Activated naive CD8-positive, alpha-beta T cell treated with anti-CD3 and anti-CD28 coated beads, Interleukin-2, amount 10 ng/mL, durations not matched to agents 7 days and 5 days (primary cell): ENCODE data around the gene CAPNS1. TPM values are rescaled to one million over a fixed set of nuclear protein-coding genes. Genes with fewer than 3 reads are reported as not detected.

Source experiments
- ATAC-seq: fragments of 150-1000 bp; cut with Tn5 transposase; one replicate; pipeline ENCODE4 v1.10.0; 2021; ENCODE audit warnings: low read depth, moderate library complexity
- POLR2A ChIA-PET: fragments of 350-600 bp; sonication (Branson Sonifier 250); formaldehyde crosslinking; loops from one replicate; lab custom pipeline; 2021; ENCODE audit warnings: antibody characterized with exemption; lab: Charles Lee
- DNase-seq: peaks from one replicate; pipeline ENCODE4 v3.0.0; 2021
- H3K27ac Mint-ChIP-seq: one replicate; pipeline ENCODE4 v1.8.0; 2022; ENCODE audit warnings: mild to moderate bottlenecking, mixed read lengths
- H3K27me3 Mint-ChIP-seq: one replicate; pipeline ENCODE4 v1.8.0; 2022; ENCODE audit warnings: mild to moderate bottlenecking, moderate library complexity, mixed read lengths
- H3K36me3 Mint-ChIP-seq: one replicate; pipeline ENCODE4 v1.8.0; 2021; ENCODE audit warnings: mild to moderate bottlenecking, mixed read lengths
- H3K4me1 Mint-ChIP-seq: one replicate; pipeline ENCODE4 v1.8.0; 2021; ENCODE audit warnings: mixed read lengths
- H3K4me3 Mint-ChIP-seq: one replicate; pipeline ENCODE4 v1.8.0; 2022; ENCODE audit warnings: mild to moderate bottlenecking, moderate library complexity, mixed read lengths
- H3K9me3 Mint-ChIP-seq: one replicate; pipeline ENCODE4 v1.8.0; 2021; ENCODE audit warnings: mixed read lengths
- total RNA-seq, 2 experiments: library from RNA; stranded (reverse); gene quantifications; one replicate each; pipeline ENCODE4 v1.2.3, GENCODE V29; 2021

Gene CAPNS1
- total RNA-seq, 2 experiments from 2014 or later, result 400 to 405 TPM

DNA sequence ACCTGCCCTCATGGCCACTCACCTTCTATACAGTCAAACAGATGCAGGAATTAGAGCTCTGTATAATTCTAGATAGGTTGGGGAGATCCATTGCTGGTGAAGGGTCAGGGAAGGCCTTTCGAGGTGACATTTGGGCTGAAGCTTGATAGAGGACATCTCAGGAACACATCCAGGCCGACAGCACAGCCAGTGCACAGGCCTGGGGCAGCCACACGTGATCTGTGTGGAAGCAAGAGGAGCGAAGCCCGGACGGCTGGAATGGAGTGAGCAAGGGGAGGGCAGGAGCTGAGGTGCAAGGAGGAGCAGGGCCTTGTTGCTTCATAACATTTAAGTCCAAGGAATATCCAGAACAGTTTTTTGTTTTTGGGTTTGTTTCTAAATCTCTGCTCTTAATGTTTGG lies 33.4 kb upstream of the CAPNS1 start:
- no peaks in the 10 kb centered on the region for H3K4me1 Mint-ChIP-seq
- H3K9me3 Mint-ChIP-seq, result no peaks in the 10 kb centered on the region
- no peak overlapping the region for H3K27ac Mint-ChIP-seq
- DNase-seq, result no peak
- no peak for ATAC-seq
- no peaks in the 10 kb centered on the region for H3K27me3 Mint-ChIP-seq
- H3K4me3 Mint-ChIP-seq, result no peak overlapping the region
- peaks cover 10% of the 10 kb centered on the region for H3K36me3 Mint-ChIP-seq
- POLR2A ChIA-PET, result interaction anchor here (0.8 to 1.6 kb wide), 2 partner anchors 13 to 21 kb away, joined by 5 read pairs; no protein-coding TSS in a partner anchor

DNA sequence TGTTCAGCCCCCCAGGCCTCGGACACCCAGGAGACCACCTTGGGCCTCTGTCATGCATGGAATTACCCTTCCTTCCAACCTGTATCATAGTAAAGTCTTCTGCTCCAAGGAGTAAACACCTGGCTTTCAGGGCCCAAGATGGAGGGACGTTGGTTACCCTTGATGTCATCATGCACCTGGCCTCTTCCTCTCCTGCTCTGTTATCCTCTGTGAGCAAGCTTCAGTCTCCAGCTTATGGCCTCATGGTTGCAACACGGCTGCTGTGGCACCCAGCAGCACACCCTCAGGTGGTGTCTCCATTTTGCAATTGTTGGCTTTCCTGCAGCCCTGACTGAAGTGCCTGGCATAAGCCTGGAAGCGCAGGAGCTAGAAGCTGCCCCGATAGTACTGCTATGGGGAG lies 32.9 kb upstream of the CAPNS1 start:
- Mint-ChIP-seq H3K9me3 (no peaks in the 10 kb centered on the region), H3K27ac (no peak overlapping the region)
- POLR2A ChIA-PET, result interaction anchor here (0.8 to 1.6 kb wide), 2 partner anchors 14 to 21 kb away, joined by 5 read pairs; no protein-coding TSS in a partner anchor

DNA sequence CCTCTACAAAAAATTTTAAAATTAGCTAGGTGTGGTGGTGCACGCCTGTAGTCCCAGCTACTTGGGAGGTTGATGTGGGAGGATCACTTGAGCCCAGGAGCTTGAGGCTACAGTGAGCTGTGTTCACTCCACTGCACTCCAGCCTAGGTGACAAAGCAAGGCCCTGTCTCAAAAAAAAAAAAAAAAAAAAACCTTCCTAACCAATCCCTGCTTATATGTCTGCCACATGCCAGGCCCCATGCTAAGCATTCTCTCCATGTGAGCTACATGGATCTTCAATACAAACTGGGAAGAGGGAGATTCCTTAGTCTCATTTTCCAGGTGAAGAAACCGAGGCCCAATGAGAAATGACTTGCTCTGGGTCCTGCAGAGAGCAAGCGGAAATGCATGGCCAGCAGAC lies 31.2 kb upstream of the CAPNS1 start:
- DNase-seq (no peak), ATAC-seq (no peak)
- Mint-ChIP-seq H3K9me3 (no peaks in the 10 kb centered on the region), H3K27me3 (no peaks in the 10 kb centered on the region), H3K4me3 (no peak overlapping the region), H3K27ac (no peak overlapping the region), H3K36me3 (peaks cover 16% of the 10 kb centered on the region), H3K4me1 (peaks cover 7% of the 10 kb centered on the region)
- POLR2A ChIA-PET, result no interaction called here

More for the DNA sequence above, 32.9 kb upstream of the CAPNS1 start:
- Mint-ChIP-seq H3K36me3 (peaks cover 13% of the 10 kb centered on the region), H3K4me1 (no peaks in the 10 kb centered on the region), H3K4me3 (no peak overlapping the region), H3K27me3 (no peaks in the 10 kb centered on the region)
- no peak for DNase-seq
- ATAC-seq, result no peak

DNA sequence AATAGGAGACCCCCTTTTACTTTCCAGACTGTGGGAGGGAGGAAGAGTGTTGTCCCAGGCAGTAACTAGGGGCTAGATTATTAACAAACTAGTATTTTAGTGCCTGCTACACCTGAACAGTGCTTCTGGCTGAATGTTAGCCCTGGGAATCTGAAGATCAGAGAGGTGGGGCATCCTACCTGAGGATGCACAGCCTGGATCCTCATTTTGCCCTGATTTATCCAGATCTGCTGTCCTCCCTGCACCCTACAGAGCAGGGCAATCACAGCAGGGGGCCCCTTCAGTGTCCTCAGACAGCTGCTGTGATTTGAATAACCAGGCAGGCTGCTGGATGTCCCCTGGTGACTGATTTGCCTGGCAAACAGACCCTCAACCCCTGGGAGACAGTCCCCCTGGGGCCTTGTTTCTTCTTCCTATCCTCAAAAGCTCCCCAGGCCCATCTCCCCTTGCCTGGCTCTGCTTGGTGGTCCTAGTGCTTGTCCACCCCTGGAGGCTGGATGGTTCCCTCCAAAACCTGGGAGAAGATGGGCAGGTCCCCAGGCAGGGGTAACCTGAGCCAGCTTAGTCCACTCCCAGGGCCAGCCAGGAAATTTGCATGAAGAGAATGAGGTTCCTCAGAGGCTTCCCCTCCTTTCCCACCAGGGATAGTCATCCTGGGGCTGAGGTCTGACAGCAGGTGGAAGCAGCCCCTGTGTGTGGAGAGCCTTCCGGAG lies 29.2 kb upstream of the CAPNS1 start, which contains the start of gene OVOL3:
Gene OVOL3, plus strand, starts transcription at position 657 of the 713 bp plus-strand sequence. CDS start 60 bp downstream, outside the sequence.
- DNase-seq, result no peak
- peaks cover 14% of the 10 kb centered on the region for H3K36me3 Mint-ChIP-seq
- POLR2A ChIA-PET, result no interaction called here
- H3K27me3 Mint-ChIP-seq, result no peaks in the 10 kb centered on the region
- ATAC-seq, result no peak
- H3K27ac Mint-ChIP-seq, result no peak within 1 kb of the TSS
- H3K9me3 Mint-ChIP-seq, result no peaks in the 10 kb centered on the region
- peaks cover 15% of the 10 kb centered on the region for H3K4me1 Mint-ChIP-seq
- H3K4me3 Mint-ChIP-seq, result no peak within 1 kb of the TSS

DNA sequence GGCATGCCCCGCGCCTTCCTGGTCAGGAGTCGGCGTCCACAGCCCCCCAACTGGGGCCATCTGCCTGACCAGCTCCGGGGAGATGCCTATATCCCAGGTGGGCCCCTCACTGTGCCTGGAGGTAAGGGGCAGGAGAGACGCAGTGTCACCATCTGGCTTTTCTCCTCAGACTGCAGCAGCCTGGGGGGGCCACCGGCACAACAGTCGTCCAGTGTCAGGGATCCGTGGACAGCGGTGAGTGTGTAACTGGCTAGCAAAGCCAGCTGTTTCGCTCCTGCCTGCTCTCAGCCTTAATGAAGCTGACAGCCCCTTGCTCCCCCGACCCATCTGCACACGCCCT lies 28.7 kb upstream of the CAPNS1 start:
- H3K4me1 Mint-ChIP-seq, result peaks cover 17% of the 10 kb centered on the region
- POLR2A ChIA-PET, result no interaction called here
- no peaks in the 10 kb centered on the region for H3K27me3 Mint-ChIP-seq
- peaks cover 11% of the 10 kb centered on the region for H3K36me3 Mint-ChIP-seq
- H3K27ac Mint-ChIP-seq, result no peak overlapping the region
- ATAC-seq (no peak), DNase-seq (no peak)
- no peak overlapping the region for H3K4me3 Mint-ChIP-seq
- H3K9me3 Mint-ChIP-seq, result no peaks in the 10 kb centered on the region

DNA sequence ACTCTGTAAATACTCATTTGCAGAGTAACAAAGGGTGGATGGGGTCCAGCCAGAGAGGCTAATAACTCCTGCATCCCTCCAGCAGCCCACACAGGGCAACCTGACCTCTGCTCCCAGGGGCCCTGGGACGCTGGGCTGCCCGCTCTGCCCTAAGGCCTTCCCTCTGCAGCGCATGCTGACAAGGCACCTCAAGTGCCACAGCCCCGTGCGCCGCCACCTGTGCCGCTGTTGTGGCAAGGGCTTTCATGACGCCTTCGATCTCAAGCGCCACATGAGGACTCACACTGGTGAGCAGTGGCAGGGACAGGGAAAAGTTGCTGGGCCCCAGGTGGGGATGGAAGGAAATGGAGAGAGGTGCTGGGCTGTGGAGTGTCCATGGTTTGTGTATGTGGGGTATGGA lies 27.2 kb upstream of the CAPNS1 start:
- Mint-ChIP-seq H3K4me1 (peaks cover 26% of the 10 kb centered on the region), H3K27me3 (no peaks in the 10 kb centered on the region), H3K27ac (peak overlapping the region; percentile 48), H3K4me3 (peak overlapping the region; percentile 71), H3K36me3 (peaks cover 15% of the 10 kb centered on the region), H3K9me3 (no peaks in the 10 kb centered on the region)
- DNase-seq, result no peak
- ATAC-seq, result no peak
- POLR2A ChIA-PET, result no interaction called here

DNA sequence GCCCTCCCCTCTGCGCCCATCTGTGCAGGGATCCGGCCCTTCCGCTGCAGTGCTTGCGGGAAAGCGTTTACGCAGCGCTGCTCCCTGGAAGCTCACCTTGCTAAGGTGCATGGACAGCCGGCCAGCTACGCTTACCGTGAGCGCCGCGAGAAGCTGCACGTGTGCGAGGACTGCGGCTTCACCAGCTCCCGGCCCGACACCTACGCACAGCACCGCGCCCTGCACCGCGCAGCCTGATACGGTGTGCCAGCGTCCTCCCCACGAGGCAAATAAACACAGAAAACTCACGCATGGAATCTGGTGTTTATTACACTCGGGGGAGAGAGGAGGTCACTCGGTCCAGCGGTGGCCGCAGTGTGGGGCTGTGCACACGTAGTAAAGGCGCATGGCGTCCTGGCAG lies 26.4 kb upstream of the CAPNS1 start:
- POLR2A ChIA-PET, result interaction anchor here (2.1 kb wide), 1 partner anchor 60 kb away, joined by 11 read pairs; the partner anchor contains the start of genes THAP8 and WDR62
- H3K4me1 Mint-ChIP-seq, result peaks cover 28% of the 10 kb centered on the region
- H3K27ac Mint-ChIP-seq, result peak overlapping the region; percentile 52
- peaks cover 22% of the 10 kb centered on the region for H3K36me3 Mint-ChIP-seq
- no peaks in the 10 kb centered on the region for H3K9me3 Mint-ChIP-seq
- H3K4me3 Mint-ChIP-seq, result peak overlapping the region; percentile 98
- no peak for ATAC-seq
- H3K27me3 Mint-ChIP-seq, result no peaks in the 10 kb centered on the region
- DNase-seq, result no peak

DNA sequence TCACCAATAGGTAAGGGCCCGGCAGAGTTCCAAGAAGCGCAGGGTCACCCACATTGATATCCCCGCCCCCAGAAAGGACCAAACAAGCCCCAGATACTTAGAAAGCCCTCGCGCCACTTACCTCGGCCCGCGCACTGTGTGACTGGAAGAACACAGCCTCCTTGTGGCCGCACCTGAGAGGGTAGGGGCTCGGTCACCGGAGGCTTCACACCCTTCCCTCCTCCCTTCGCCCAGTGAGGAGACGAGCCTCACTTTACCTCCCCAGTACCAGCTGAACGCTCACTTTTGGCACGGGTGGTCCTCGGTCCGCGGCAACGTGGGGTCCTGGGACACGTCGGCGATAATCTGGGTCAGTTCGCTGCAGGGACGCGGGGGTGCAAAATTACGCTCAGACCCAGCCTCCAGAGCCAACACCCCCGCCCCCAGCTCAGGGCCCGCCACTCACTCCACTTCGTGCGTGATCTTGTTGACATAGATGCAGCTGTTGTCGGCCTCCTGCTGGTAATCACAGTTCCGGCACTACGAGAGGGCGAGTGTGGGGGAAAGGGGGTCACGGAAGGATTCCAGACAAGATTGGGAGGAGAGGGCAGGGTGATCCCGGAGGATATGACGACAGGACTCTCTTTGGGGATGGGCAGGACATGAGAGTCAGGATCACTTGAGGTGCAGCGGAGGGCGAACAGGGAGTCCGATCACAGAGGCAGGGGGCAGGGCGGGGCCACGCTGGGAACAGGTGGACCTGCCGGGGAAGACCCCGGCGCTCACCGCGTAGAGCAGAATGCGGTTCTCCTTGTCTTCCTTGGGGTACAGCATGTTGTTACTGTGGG lies 25.8 kb upstream of the CAPNS1 start:
- POLR2A ChIA-PET, result interaction anchor here (0.9 to 2.1 kb wide), 7 partner anchors 12 to 119 kb away, joined by 3 to 14 read pairs (median 5); partner anchors contain the start of genes ALKBH6, THAP8, WDR62 and ZNF146
- peaks cover 23% of the 10 kb centered on the region for H3K36me3 Mint-ChIP-seq
- peak overlapping the region; percentile 98 for H3K4me3 Mint-ChIP-seq
- ATAC-seq, result no peak
- no peaks in the 10 kb centered on the region for H3K27me3 Mint-ChIP-seq
- H3K27ac Mint-ChIP-seq, result peak overlapping the region; percentile 98
- DNase-seq, result no peak
- no peaks in the 10 kb centered on the region for H3K9me3 Mint-ChIP-seq
- peaks cover 28% of the 10 kb centered on the region for H3K4me1 Mint-ChIP-seq

DNA sequence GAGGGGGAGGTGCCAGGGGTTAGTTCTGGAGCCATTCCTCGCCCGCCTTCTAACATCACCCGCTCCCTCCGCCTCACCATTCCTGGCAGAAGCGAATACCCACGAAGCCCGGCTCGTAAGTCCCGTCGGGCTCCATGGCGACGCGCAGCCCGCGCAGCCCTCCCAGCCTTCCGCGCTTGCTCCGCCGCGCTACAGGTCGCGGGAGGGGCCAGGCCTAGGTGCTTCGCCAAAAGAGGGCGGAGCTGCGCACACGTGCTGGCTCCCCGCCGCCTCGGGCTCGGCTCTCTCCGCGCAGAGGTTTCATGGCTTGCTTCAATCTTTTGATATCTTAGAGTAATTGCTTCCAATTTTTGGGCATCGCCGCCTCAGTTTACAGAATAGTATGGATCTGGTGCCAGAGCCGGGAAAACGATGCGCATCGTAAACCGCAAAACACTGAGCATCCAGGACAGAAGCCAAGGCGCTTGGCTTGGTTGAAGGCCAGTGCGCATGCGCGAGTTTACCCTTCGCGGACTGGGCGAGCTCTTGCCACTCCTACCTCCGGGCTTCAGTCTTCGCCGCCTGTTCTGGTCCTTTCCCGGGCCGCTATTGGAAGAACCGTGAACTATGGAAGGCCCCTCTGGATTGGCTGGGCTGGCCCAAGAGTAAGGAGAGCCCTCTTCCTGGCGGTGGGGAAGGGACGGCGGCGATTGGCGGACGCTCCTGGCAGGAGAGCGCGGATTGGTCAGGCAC lies 25.0 kb upstream of the CAPNS1 start, which contains the start of gene POLR2I:
Gene POLR2I, minus strand, starts transcription at position 155 of the 732 bp plus-strand sequence. Its CDS starts 19 bp downstream, at position 136.
- Mint-ChIP-seq H3K27ac (peak within 1 kb of the TSS; percentile 98), H3K36me3 (peaks cover 25% of the 10 kb centered on the region), H3K9me3 (no peaks in the 10 kb centered on the region), H3K27me3 (no peaks in the 10 kb centered on the region), H3K4me1 (peaks cover 29% of the 10 kb centered on the region), H3K4me3 (peak within 1 kb of the TSS; percentile 98)
- POLR2A ChIA-PET, result interaction anchor here (0.9 to 2.1 kb wide), 12 partner anchors 11 to 163 kb away, joined by 3 to 14 read pairs (median 4); partner anchors contain the start of genes ALKBH6, CAPNS1, THAP8 and WDR62
- DNase-seq (peak; percentile 97), ATAC-seq (peak; percentile 95)

DNA sequence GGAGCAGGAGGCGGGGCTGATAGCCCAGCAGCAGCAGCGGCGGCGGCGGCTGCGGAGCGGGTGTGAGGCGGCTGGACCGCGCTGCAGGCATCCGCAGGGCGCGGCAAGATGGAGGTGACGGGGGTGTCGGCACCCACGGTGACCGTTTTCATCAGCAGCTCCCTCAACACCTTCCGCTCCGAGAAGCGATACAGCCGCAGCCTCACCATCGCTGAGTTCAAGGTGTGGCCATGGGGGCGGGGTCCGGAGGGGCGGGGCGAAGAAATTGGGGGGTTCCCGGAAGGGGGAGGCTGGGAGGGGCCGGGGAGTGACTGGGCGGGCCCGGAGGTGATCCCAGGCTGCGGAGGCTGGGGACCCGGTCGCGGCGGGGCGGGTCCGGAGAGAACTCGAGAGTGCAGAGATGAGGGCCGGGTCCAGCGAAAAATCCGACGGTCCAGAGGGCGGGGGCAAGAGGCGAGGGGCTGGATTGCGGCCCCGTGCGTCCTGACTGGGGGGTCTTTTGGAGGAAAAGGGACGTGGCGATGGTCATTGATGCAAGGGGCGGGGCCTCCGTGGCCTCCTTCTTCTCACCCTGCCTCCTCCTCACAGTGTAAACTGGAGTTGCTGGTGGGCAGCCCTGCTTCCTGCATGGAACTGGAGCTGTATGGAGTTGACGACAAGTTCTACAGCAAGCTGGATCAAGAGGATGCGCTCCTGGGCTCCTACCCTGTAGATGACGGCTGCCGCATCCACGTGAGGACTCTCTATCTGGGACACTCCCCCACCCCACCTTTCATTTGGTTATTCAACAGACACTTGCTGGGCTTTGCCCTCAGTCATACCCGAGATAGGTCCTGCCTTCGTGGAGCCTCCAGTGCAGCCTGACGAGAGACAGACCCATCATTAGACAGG lies 24.2 kb upstream of the CAPNS1 start, which contains the start of gene TBCB:
Gene TBCB, plus strand, starts transcription at position 16 of the 891 bp plus-strand sequence. Its CDS starts 93 bp downstream, at position 109.
- Mint-ChIP-seq H3K9me3 (no peaks in the 10 kb centered on the region), H3K4me3 (peak within 1 kb of the TSS; percentile 98), H3K36me3 (peaks cover 27% of the 10 kb centered on the region), H3K27ac (peak within 1 kb of the TSS; percentile 98), H3K27me3 (no peaks in the 10 kb centered on the region), H3K4me1 (peaks cover 31% of the 10 kb centered on the region)
- POLR2A ChIA-PET, result interaction anchor here (0.5 to 2.1 kb wide), 14 partner anchors 10 to 466 kb away, joined by 3 to 14 read pairs (median 4); partner anchors contain the start of genes ALKBH6, CAPNS1, THAP8 and WDR62
- ATAC-seq, result peak; percentile 40
- no peak for DNase-seq

DNA sequence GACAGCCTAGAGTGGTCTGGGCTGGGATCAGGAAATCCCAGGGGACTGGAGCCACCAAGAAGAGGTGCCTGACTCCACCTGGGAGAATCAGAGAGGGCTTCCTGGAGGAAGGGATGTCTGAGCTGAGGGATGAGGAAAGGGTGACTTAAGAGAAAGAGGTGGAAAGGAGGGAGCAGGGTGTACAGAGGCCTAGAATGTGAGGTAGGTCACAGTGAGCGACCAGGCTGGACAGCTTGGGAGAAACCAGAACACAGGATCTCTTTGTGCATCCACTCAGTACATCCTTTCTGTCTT lies 23.6 kb upstream of the CAPNS1 start:
- no peaks in the 10 kb centered on the region for H3K9me3 Mint-ChIP-seq
- ATAC-seq (no peak), DNase-seq (no peak)
- POLR2A ChIA-PET, result interaction anchor here (0.5 to 2.1 kb wide), 4 partner anchors 10 to 467 kb away, joined by 3 to 9 read pairs (median 6); partner anchors contain the start of gene CAPNS1
- H3K4me1 Mint-ChIP-seq, result peaks cover 31% of the 10 kb centered on the region
- H3K27ac Mint-ChIP-seq, result peak overlapping the region; percentile 98
- no peaks in the 10 kb centered on the region for H3K27me3 Mint-ChIP-seq
- H3K36me3 Mint-ChIP-seq, result peaks cover 27% of the 10 kb centered on the region
- peak overlapping the region; percentile 98 for H3K4me3 Mint-ChIP-seq
